Lung (tissue), 12 donors: ENCODE measurements around the gene AOX1. TPM values are rescaled to one million over a fixed set of nuclear protein-coding genes. Genes with fewer than 3 reads are reported as not detected.

ENCODE experiments used
- ATAC-seq: fragments of 200-7000 bp; cut with Tn5 transposase; one replicate; pipeline ENCODE4 v1.9.1; 2020; ENCODE audit warnings: moderate number of reproducible peaks; ENCODE audit not compliant: insufficient read depth, low FRiP score
- DNase-seq, 3 donors: peaks; one replicate each; pipeline ENCODE4 v3.0.0-alpha.2; 2013 to 2017
- H3K27ac ChIP-seq, 2 donors: one replicate each; pipeline ENCODE4 v1.5.1; 2013; ENCODE audit warnings: mild to moderate bottlenecking in 2 of 2, moderate library complexity in 2 of 2, control low read depth in 1 of 2, inconsistent platforms in 1 of 2, low read depth in 1 of 2, low read length in 1 of 2
- H3K27me3 ChIP-seq, 3 donors: one replicate each; pipeline ENCODE4 v1.5.1; 2013; ENCODE audit warnings: low read length in 2 of 3; ENCODE audit not compliant: control insufficient read depth in 3 of 3, insufficient read depth in 3 of 3
- H3K36me3 ChIP-seq, 4 donors: one replicate each; pipeline ENCODE4 v1.5.1; 2013; ENCODE audit warnings: low read length in 4 of 4, mild to moderate bottlenecking in 1 of 4, moderate library complexity in 1 of 4; ENCODE audit not compliant: control insufficient read depth in 4 of 4, insufficient read depth in 4 of 4
- H3K4me1 ChIP-seq, 5 donors: one replicate each; pipeline ENCODE4 v1.5.1; 2013; ENCODE audit warnings: low read length in 5 of 5, mild to moderate bottlenecking in 2 of 5, moderate library complexity in 1 of 5; ENCODE audit not compliant: control insufficient read depth in 5 of 5, insufficient read depth in 5 of 5
- H3K4me3 ChIP-seq: one replicate; pipeline ENCODE4 v1.5.1; 2013; ENCODE audit warnings: mild to moderate bottlenecking, control low read depth, moderate library complexity
- H3K9ac ChIP-seq, 2 donors: one replicate each; pipeline ENCODE4 v1.5.1; 2013; ENCODE audit warnings: low read length in 2 of 2, control low read depth in 1 of 2; ENCODE audit not compliant: insufficient read depth in 1 of 2
- H3K9me3 ChIP-seq, 4 donors: one replicate each; pipeline ENCODE4 v1.5.1; 2013; ENCODE audit warnings: low read length in 3 of 4, mild to moderate bottlenecking in 1 of 4, moderate library complexity in 1 of 4; ENCODE audit not compliant: control insufficient read depth in 4 of 4, insufficient read depth in 3 of 4
- CTCF ChIP-seq: IDR thresholded peaks from 2 replicates; pipeline ENCODE4 v1.5.1; 2012; ENCODE audit warnings: mild to moderate bottlenecking; ENCODE audit errors: control extremely low read depth, extremely low read depth
- WGBS, 2 donors: extraction: QIAGEN DNeasy Blood & Tissue Kit; methylation state at CpG; one replicate each; pipeline ENCODE4 v1.1.7; 2013; 5-methylcytosine and 5-hydroxymethylcytosine counted together
- polyA plus RNA-seq, 2 donors: library from polyadenylated mRNA; stranded (reverse); fragments of 200-250 nt; gene quantifications; one replicate each; pipeline ENCODE4 v1.2.1, GENCODE V29; 2013
- total RNA-seq, 2 donors: library from RNA; depleted of rRNA in 1 of 2; stranded (reverse); fragments of >200 nt in 1 of 2; gene quantifications; one replicate each; pipeline ENCODE4 v1.2.1, GENCODE V29; 2014 to 2021
- donor health status: control.
- donor health status: control.
- donor health status: Bipolar disorder and iron deficiency.
- donor health status: healthy.
- donor health status: DM: yes; HTN: yes; CAD: no.

AOX1 gene
- total and polyA plus RNA-seq, 4 donors, result 8.0 to 48.5 (median 10.6) TPM

- Histone ChIP-seq H3K9ac (no peak overlapping the region), H3K36me3 (no peaks in the 10 kb centered on the region), H3K27me3 (no peaks in the 10 kb centered on the region), H3K9me3 (no peaks in the 10 kb centered on the region), H3K4me3 (no peak overlapping the region), H3K4me1 (peaks cover 0 to 38% (median 6%) of the 10 kb centered on the region in 5 donors), H3K27ac (peak overlapping the region in 1 of 2 donors; percentile 5)
- no peak for TF ChIP-seq CTCF
- DNase-seq (peak in 2 of 3 donors; percentile 92), ATAC-seq (peak; percentile 51)
- WGBS, 2 donors, result 48 to 74% methylated on average over 11 of the region's 11 CpGs
Measured at GRCh38 chr2:200677721-200678532, 92.1 kb downstream of the AOX1 start.

- DNase-seq (peak in 2 of 3 donors; percentile 56 to 59), ATAC-seq (no peak)
- Histone ChIP-seq H3K4me3 (no peak overlapping the region), H3K9ac (no peak overlapping the region), H3K36me3 (no peaks in the 10 kb centered on the region), H3K4me1 (peaks cover 0 to 38% (median 6%) of the 10 kb centered on the region in 5 donors), H3K9me3 (no peaks in the 10 kb centered on the region), H3K27me3 (no peaks in the 10 kb centered on the region), H3K27ac (peak overlapping the region in 1 of 2 donors; percentile 47)
- no peak for TF ChIP-seq CTCF
- WGBS, 2 donors, result 81 to 93% methylated on average over 5 of the region's 5 CpGs
Measured at GRCh38 chr2:200679127-200679526, 93.3 kb downstream of the AOX1 start.

- H3K9ac ChIP-seq, result no peak overlapping the region
- 94 to 98% methylated on average over 5 of the region's 5 CpGs for WGBS, 2 donors
- H3K27me3 ChIP-seq, result no peaks in the 10 kb centered on the region
- no peak for ATAC-seq
- peak overlapping the region in 1 of 2 donors; percentile 47 for H3K27ac ChIP-seq
- peaks cover 0 to 38% (median 6%) of the 10 kb centered on the region in 5 donors for H3K4me1 ChIP-seq
- H3K4me3 ChIP-seq, result no peak overlapping the region
- no peak for DNase-seq
- no peaks in the 10 kb centered on the region for H3K36me3 ChIP-seq
- TF ChIP-seq CTCF, result no peak
- no peaks in the 10 kb centered on the region for H3K9me3 ChIP-seq
Measured at GRCh38 chr2:200679535-200679934, 93.7 kb downstream of the AOX1 start.
